Endothelial cell of hepatic sinusoid (primary cell): ENCODE results near the gene VWF.
"Not testable (repeated sequence)": the region's sequence is repeated elsewhere in the genome, so short reads cannot be mapped to it uniquely, and the experiment has no call there.

Source experiments
- in situ Hi-C: cut with HindIII; loops from 2 replicates; pipeline ENCODE4 v1.10.0; 2017; ENCODE audit warnings: low sequenced_read_pairs

VWF gene

GRCh38 chr12:6010631-6011350 lies 113.7 kb downstream of the VWF start:
- in situ Hi-C loops, result not testable (repeated sequence)

GRCh38 chr12:5997260-5997659 lies 127.2 kb downstream of the VWF start:
- in situ Hi-C loops, result no loop called here

DNA sequence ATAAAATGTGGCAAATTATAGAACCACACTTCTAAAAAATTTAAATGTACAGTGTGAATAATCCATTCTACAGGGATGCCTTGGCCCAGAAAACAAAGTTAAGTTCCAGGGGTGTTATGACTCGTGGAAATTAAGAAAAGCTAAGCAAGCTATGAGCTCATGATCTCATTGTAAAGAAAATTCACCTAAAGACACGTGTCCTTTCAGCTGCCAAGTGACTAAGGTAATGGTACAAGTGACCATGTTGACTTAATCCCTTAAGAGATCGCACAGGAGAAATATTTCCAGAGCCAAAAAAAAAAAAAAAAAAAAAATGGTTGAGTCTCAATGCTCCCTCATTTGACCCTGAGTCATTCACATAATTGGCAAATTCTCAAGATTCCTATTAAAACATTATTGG lies 128.0 kb downstream of the VWF start:
- in situ Hi-C loops, result no loop called here

DNA sequence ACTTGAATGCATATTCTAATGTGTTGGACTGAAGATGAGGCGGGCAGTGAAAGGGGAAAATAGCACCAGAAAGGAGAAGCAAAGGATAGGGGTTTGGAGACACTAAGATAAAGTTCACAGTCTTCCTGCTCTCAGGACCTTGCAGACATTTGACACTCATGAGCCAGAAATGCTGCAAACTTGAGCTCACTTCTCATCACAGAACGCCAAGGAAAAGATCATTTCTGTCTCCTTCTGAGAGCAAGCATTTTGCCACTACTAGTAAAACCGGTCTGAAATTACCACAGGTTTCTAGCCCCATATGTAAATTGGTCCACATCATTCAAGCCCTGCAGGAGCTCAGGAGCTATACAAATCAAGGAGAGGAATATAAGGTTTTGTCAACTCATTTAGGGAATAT lies 134.8 kb downstream of the VWF start:
- in situ Hi-C loops, result loop anchor here (5.0 kb wide), 1 partner anchor 58 kb away; no protein-coding TSS in a partner anchor

- in situ Hi-C loops, result loop anchor here (5.0 kb wide), 1 partner anchor 59 kb away; no protein-coding TSS in a partner anchor
Observed at GRCh38 chr12:5988659-5989116, 135.8 kb downstream of the VWF start.

GRCh38 chr12:5988088-5988487 lies 136.4 kb downstream of the VWF start:
- in situ Hi-C loops, result loop anchor here (5.0 kb wide), 1 partner anchor 59 kb away; no protein-coding TSS in a partner anchor

- in situ Hi-C loops, result loop anchor here (5.0 kb wide), 1 partner anchor 60 kb away; no protein-coding TSS in a partner anchor
Observed at GRCh38 chr12:5987573-5987972, 136.9 kb downstream of the VWF start.

GRCh38 chr12:5985471-5985870 lies 139.0 kb downstream of the VWF start:
- in situ Hi-C loops, result loop anchor here (5.0 kb wide), 1 partner anchor 62 kb away; no protein-coding TSS in a partner anchor

DNA sequence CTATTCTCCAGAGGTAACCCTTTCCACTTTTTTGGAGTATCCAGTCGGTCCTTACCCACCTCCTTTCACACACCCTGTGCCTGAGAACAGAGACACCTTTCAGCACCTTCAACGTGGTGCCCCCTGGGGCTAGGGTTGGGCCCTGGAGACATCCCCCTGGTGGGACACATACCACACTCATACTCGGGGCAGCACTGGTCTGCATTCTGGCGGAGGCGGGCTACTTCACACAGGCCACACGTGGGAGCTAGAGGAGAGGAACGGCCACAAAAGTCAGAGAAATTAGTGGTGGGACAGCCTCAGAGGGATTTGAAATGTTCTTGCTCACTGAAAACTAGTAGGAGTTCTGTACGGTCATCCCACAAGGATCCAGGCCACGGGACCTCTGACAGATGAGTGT lies 139.6 kb downstream of the VWF start:
- in situ Hi-C loops, result loop anchor here (5.0 kb wide), 1 partner anchor 62 kb away; no protein-coding TSS in a partner anchor

DNA sequence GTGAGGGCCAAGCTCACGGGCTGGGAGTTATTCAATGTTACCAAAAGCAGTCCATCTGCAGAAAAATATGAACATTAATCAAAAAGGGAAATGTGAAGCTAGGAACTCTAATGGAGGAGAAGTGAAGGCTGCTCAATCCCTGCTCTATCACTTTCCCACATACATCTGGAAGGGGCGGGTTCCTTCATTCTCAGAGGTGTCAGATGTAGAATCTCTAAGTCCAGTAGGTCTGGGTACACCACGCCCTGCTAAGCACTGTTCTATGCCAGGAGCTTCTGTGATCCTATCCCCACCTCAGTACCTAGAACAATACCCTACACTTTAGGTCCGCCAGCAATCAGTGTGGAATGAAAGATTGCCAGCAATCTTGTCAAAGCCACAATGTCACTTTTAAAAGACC lies 142.4 kb downstream of the VWF start:
- in situ Hi-C loops, result no loop called here

DNA sequence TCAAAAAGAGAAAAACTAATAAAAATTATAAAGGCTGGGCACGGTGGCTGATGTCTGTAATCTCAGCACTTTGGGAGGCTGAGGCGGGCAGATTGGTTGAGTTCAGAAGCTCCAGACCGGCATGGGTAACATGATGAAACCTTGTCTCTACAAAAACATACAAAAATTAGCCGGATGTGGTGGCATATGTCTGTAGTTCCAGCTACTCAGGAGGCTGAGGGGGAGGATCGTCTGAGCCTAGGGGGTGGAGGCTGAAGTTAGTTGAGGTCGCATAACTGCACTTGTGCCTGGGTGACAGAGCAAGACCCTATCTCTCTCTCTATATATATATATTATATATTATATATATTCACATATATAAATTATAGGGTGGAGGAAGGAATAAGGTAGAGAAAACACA lies 146.9 kb downstream of the VWF start:
- in situ Hi-C loops, result no loop called here

- in situ Hi-C loops, result no loop called here
Observed at GRCh38 chr12:5976711-5977110, 147.8 kb downstream of the VWF start.

DNA sequence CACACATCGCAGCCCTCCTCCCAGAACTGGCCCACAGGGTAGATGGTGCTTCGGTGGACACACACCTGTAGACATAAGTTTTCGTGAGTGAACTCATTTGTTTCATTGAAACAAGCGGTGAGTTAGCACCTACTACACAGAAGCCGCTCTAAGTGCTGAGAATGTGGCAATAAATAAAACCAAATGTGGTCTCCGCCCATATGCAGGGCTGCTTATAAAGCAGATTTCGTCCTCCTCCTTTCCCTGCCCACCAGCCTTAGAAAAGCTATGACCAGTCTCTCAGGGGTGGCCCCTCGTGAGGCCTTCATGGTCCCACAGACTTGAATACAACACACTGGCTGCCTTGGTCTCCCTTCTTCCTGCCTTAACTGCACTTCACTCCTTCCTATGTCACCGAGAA lies 148.3 kb downstream of the VWF start:
- in situ Hi-C loops, result no loop called here

DNA sequence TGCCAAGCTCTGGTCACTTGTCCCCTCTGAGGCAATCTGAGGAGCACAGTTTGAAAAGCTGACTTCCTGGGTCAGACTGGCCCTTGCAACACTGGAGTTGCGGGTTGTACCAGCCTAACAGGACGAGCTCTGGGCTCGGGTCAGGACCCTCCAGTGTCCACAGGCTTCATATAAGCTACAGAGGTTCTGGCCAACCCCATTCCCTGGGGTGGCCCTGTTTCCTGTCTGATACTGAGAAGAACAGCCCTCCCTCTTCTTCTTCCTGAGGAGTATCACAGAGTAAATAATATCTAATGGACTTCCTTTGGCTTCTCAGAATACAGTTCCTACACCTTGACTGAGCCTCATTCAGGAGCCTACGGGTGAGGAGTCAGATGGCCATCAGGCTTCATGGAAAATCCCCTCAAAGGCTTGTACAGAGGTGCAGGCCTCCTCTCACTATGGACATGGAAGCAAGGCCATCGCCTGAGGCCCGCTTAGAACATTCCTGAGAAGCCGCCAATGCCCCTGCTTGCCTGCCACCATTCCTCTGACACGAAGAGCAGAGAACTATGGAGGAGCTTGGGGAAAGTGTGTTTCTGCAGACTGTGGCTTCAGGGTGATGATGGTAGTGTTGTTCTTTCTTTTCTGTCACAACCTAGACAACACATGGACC lies 150.9 kb downstream of the VWF start:
- in situ Hi-C loops, result no loop called here

GRCh38 chr12:5972387-5972786 lies 152.1 kb downstream of the VWF start:
- in situ Hi-C loops, result no loop called here

DNA sequence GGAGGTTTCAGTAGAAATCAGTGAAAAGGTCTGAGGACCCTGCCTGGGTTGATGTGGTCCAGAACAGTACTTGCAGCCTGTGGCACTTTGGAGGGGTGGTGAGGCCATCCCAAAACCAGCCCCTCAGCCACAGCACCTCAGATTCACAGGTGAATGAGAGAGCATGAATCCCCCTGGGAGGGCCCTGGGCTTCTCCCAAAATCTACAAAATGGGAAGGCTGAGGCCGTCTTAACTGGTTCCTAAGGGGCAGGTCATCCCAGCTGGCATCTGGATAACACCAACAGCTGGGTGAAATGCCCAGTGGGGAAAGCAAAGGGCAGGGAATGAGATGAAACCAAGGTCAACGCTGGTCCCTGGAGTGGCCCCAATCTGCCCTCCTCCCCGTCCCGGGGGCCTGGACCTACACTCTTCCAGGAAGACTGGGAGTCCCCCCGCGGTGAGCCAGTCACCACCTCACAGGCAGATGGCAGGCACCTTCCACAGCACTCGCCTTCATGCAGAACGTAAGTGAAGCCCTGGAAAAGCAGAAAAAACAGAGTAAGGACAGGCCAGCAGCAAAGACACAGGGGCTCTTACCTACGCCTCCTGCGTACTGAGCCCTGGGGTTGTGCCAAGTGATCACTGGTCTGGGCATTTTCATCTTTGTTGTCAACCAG lies 153.1 kb downstream of the VWF start:
- in situ Hi-C loops, result no loop called here

DNA sequence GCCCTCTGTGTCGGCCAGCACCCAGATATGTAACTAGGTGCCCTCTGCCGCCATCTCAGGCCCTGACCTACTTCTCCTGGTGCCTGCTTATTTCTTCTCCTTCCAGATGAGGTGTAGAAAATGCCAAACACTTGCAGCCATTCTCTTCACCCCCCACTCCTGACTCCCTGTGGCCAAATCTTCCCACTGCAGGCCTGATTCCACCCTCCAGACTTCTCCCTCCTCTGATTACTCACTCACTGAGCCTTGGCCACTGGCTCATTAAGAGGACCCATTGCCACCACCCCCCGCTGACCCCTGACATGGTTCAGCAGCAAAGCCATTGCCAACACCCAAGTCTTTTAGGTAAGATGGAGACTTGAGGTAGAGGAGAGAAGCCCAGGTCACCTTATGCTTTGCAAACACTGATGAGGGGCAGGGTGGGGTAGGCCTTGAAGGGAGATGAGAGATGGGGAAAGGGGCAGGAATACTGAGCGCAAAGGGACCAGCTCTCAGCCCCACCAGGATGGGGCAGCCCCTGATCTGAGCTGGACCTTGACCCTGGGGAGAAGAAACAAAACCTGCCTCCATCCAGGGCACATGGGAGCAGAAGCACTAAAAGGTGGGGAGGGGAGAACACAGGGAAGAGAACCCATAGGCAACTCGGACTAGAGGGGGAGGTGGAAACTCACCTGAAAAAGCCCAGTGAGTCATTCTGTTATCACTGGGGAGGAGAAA lies 154.3 kb downstream of the VWF start:
- in situ Hi-C loops, result no loop called here

DNA sequence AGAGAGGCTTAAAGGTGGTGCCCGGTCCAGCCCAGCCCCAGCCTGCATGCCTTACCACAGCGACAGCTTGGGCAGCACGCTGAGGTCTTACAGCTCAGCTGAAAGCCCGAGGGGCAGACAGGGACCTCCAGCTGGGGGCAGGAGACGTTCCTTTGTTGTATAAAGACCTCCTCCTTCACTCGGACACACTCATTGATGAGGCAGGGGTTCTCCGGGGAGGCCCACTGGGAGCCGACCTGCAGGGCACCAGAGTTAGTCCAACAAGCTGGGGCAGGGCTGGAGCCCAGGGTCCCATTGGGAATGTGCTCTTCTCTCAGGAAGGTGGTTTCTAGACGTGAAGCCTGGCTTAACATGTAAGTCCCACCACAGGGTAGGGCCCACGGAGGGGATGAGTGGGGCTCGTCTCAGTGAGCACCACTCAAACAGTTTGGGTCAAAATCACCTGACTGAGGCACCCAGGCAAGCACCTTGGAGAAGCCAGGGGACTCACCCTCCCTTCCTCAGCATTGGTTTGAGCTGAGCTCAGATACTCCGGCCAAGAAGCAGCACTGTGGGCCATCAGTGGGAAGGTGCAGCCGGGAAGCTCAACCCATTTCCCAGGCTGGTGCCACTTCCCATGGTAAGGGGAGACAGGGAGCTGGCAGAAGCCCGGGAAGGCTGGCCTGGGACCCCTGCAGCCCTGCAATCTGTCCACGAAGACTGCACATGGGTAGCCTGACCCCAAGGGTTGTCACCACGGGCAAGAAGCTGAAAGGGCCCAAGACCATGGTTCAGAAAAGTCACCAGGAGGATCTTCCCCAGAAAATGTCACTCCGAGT lies 155.1 kb downstream of the VWF start:
- in situ Hi-C loops, result no loop called here

- in situ Hi-C loops, result no loop called here
Observed at GRCh38 chr12:5967645-5968415, 156.6 kb downstream of the VWF start.
